Adipose tissue (tissue), 3 donors: ENCODE results near the gene NXT1. TPM values are rescaled to one million over a fixed set of nuclear protein-coding genes. Genes with fewer than 3 reads are reported as not detected.

Experiments
- H3K27ac ChIP-seq: one replicate; pipeline ENCODE4 v1.5.1; 2013; ENCODE audit warnings: low read depth, low read length
- WGBS, 3 donors: extraction: QIAGEN DNeasy Blood & Tissue Kit; methylation state at CpG; one replicate each; pipeline ENCODE4 v1.1.7; 2013; 5-methylcytosine and 5-hydroxymethylcytosine counted together
- polyA plus RNA-seq, 3 donors: library from polyadenylated mRNA; stranded (reverse); fragments of 200-250 nt; gene quantifications; one replicate each; pipeline ENCODE4 v1.2.3, GENCODE V29; 2013
- donor health status: healthy with polysubstance abuse.
- donor health status: Bipolar disorder and iron deficiency.
- donor health status: healthy.

NXT1 gene
- polyA plus RNA-seq, 3 donors, result 9.8 to 38.8 (median 27.1) TPM

GRCh38 chr20:23370274-23370673 lies 19.7 kb downstream of the NXT1 start:
- WGBS, 3 donors, result 86 to 92% (median 90%) methylated on average over 5 of the region's 5 CpGs
- no peak overlapping the region for H3K27ac ChIP-seq

GRCh38 chr20:23370873-23371272 lies 20.3 kb downstream of the NXT1 start:
- no peak overlapping the region for H3K27ac ChIP-seq
- WGBS, 3 donors, result 76 to 95% (median 84%) methylated on average over 3 of the region's 3 CpGs

- WGBS, 3 donors, result 60 to 64% (median 64%) methylated on average over 4 of the region's 4 CpGs
- H3K27ac ChIP-seq, result no peak overlapping the region
Measured at GRCh38 chr20:23371496-23371895, 20.9 kb downstream of the NXT1 start.

- WGBS, 3 donors, result 87% methylated on average over 5 of the region's 5 CpGs
- H3K27ac ChIP-seq, result no peak overlapping the region
Measured at GRCh38 chr20:23374441-23374840, 23.9 kb downstream of the NXT1 start.

GRCh38 chr20:23375827-23376226 lies 25.2 kb downstream of the NXT1 start:
- WGBS, 3 donors, result 88% methylated on average over 5 of the region's 5 CpGs

GRCh38 chr20:23379772-23380171 lies 29.2 kb downstream of the NXT1 start:
- H3K27ac ChIP-seq, result no peak overlapping the region

More at GRCh38 chr20:23375827-23376226, 25.2 kb downstream of the NXT1 start:
- no peak overlapping the region for H3K27ac ChIP-seq

GRCh38 chr20:23381876-23382275 lies 31.3 kb downstream of the NXT1 start:
- H3K27ac ChIP-seq, result no peak overlapping the region

- no peak overlapping the region for H3K27ac ChIP-seq
- 69 to 81% (median 73%) methylated on average over 6 of the region's 6 CpGs for WGBS, 3 donors
Measured at GRCh38 chr20:23386304-23387117, 35.9 kb downstream of the NXT1 start.

- no peak overlapping the region for H3K27ac ChIP-seq
- WGBS, 3 donors, result 96 to 98% (median 97%) methylated on average over 3 of the region's 3 CpGs
Measured at GRCh38 chr20:23387118-23387443, 36.5 kb downstream of the NXT1 start.

GRCh38 chr20:23390091-23390774 lies 39.6 kb downstream of the NXT1 start:
- H3K27ac ChIP-seq, result no peak overlapping the region
- 82 to 98% (median 88%) methylated on average over 1 of the region's 1 CpG for WGBS, 3 donors

GRCh38 chr20:23391707-23392310 lies 41.2 kb downstream of the NXT1 start:
- 94 to 96% (median 96%) methylated on average over 4 of the region's 4 CpGs for WGBS, 3 donors
- no peak overlapping the region for H3K27ac ChIP-seq

GRCh38 chr20:23393996-23394775 lies 43.6 kb downstream of the NXT1 start:
- H3K27ac ChIP-seq, result no peak overlapping the region
- WGBS, 3 donors, result 96 to 97% (median 97%) methylated on average over 4 of the region's 4 CpGs

GRCh38 chr20:23396950-23397627 lies 46.5 kb downstream of the NXT1 start:
- 70 to 76% (median 72%) methylated on average over 6 of the region's 6 CpGs for WGBS, 3 donors
- no peak overlapping the region for H3K27ac ChIP-seq

- WGBS, 3 donors, result 68 to 86% (median 71%) methylated on average over 2 of the region's 2 CpGs
- H3K27ac ChIP-seq, result no peak overlapping the region
Measured at GRCh38 chr20:23397961-23398360, 47.4 kb downstream of the NXT1 start.

GRCh38 chr20:23399568-23400241 lies 49.1 kb downstream of the NXT1 start:
- no peak overlapping the region for H3K27ac ChIP-seq
- WGBS, 3 donors, result 77 to 84% (median 82%) methylated on average over 6 of the region's 6 CpGs

GRCh38 chr20:23401051-23401450 lies 50.5 kb downstream of the NXT1 start:
- no peak overlapping the region for H3K27ac ChIP-seq
- WGBS, 3 donors, result 49 to 91% (median 89%) methylated on average over 5 of the region's 5 CpGs

- WGBS, 3 donors, result 59 to 81% (median 73%) methylated on average over 5 of the region's 5 CpGs
- no peak overlapping the region for H3K27ac ChIP-seq
Measured at GRCh38 chr20:23403751-23404150, 53.2 kb downstream of the NXT1 start.

- 54 to 75% (median 72%) methylated on average over 3 of the region's 3 CpGs for WGBS, 3 donors
- no peak overlapping the region for H3K27ac ChIP-seq
Measured at GRCh38 chr20:23404196-23404595, 53.6 kb downstream of the NXT1 start.
